Right atrium auricular region (tissue), 2 donors: ENCODE results near the gene SLC6A13. TPM values are rescaled to one million over a fixed set of nuclear protein-coding genes. Genes with fewer than 3 reads are reported as not detected.
"Not testable (repeated sequence)": the region's sequence is repeated elsewhere in the genome, so short reads cannot be mapped to it uniquely, and the experiment has no call there.

ENCODE experiments used
- DNase-seq: peaks from one replicate; pipeline ENCODE4 v3.0.0-alpha.2; 2019; ENCODE audit warnings: low spot score
- H3K27ac ChIP-seq, 2 donors: fragments of 200-600 bp; sonication (generic); 1 replicate in 1 of 2; 2 replicates in 1 of 2; pipeline ENCODE4 v1.5.1; 2016 to 2019
- H3K27me3 ChIP-seq, 2 donors: fragments of 200-600 bp; sonication (generic); one replicate each; pipeline versions ENCODE4 v1.5.1 to v1.6.0; 2017 to 2019
- H3K36me3 ChIP-seq: fragments of 200-600 bp; sonication (generic); one replicate; pipeline ENCODE4 v1.5.1; 2016
- H3K4me1 ChIP-seq, 2 donors: fragments of 200-600 bp; sonication (generic); one replicate each; pipeline versions ENCODE4 v1.5.1 to v1.6.0; 2017 to 2019
- H3K4me3 ChIP-seq, 2 donors: fragments of 200-600 bp; sonication (generic); 1 replicate in 1 of 2; 2 replicates in 1 of 2; pipeline ENCODE4 v1.5.1; 2017 to 2019; ENCODE audit warnings: mild to moderate bottlenecking in 1 of 2, moderate library complexity in 1 of 2
- H3K9me3 ChIP-seq, 2 donors: fragments of 200-600 bp; sonication (generic); one replicate each; pipeline ENCODE4 v1.5.1; 2019
- CTCF ChIP-seq, 2 donors: fragments of 200-600 bp; sonication (generic); IDR thresholded peaks; one replicate each; pipeline ENCODE4 v1.5.1; 2019; ENCODE audit warnings: antibody characterized with exemption in 2 of 2
- total RNA-seq, 2 donors: library from RNA; depleted of rRNA; stranded (reverse); fragments of >200 nt; gene quantifications; one replicate each; pipeline ENCODE4 v1.1.0, GENCODE V29; 2016

SLC6A13 gene
- total RNA-seq, 2 donors from 2014 or later = 2.1 to 2.3 TPM

- Histone ChIP-seq H3K4me1 (no peaks in the 10 kb centered on the region), H3K9me3 (peaks cover 0 to 13% of the 10 kb centered on the region in 2 donors), H3K27ac (no peak overlapping the region), H3K27me3 (no peaks in the 10 kb centered on the region), H3K36me3 (no peaks in the 10 kb centered on the region), H3K4me3 (no peak overlapping the region)
- no peak for TF ChIP-seq CTCF (IDR thresholded peaks at IDR 0.05)
- no peak for DNase-seq
Measured at GRCh38 chr12:236445-236844, 26.2 kb downstream of the SLC6A13 start.

- H3K36me3 ChIP-seq, DNase-seq, H3K27me3 ChIP-seq, H3K27ac ChIP-seq, H3K4me1 ChIP-seq, H3K4me3 ChIP-seq: not testable (repeated sequence)
- H3K9me3 ChIP-seq = peaks cover 0 to 13% of the 10 kb centered on the region in 2 donors
Measured at GRCh38 chr12:235967-236366, 26.7 kb downstream of the SLC6A13 start.

- peaks cover 0 to 13% of the 10 kb centered on the region in 2 donors for H3K9me3 ChIP-seq
- no peak overlapping the region for H3K27ac ChIP-seq
- DNase-seq = no peak
- H3K4me3 ChIP-seq = no peak overlapping the region
- no peak for TF ChIP-seq CTCF (IDR thresholded peaks at IDR 0.05)
- no peaks in the 10 kb centered on the region for H3K4me1 ChIP-seq
- H3K27me3 ChIP-seq = no peaks in the 10 kb centered on the region
- H3K36me3 ChIP-seq = no peaks in the 10 kb centered on the region
Measured at GRCh38 chr12:234891-235415, 27.7 kb downstream of the SLC6A13 start.

DNA sequence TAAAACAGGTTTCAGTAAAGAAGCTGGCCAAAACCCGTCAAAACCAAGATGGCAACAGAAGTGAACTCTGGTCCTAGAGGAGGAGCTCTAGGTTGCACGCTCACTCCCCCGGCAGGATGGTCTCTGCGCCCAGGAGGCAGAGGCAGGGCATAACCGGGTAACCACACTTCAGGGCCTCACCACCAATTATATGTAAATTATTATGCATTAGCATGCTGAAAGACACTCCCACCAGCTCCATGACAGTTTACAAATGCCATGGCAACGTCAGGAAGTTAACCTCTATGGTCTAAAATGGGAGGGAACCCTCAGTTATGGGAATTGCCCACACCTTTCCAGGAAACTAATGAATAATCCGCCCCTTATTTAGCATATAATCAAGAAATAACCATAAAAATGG, 28.6 kb downstream of the SLC6A13 start:
- TF ChIP-seq CTCF (IDR thresholded peaks at IDR 0.05) = no peak
- no peaks in the 10 kb centered on the region for H3K27me3 ChIP-seq
- H3K27ac ChIP-seq = no peak overlapping the region
- no peaks in the 10 kb centered on the region for H3K36me3 ChIP-seq
- H3K4me1 ChIP-seq = no peaks in the 10 kb centered on the region
- DNase-seq = no peak
- H3K4me3 ChIP-seq = no peak overlapping the region
- peaks cover 0 to 13% of the 10 kb centered on the region in 2 donors for H3K9me3 ChIP-seq

DNA sequence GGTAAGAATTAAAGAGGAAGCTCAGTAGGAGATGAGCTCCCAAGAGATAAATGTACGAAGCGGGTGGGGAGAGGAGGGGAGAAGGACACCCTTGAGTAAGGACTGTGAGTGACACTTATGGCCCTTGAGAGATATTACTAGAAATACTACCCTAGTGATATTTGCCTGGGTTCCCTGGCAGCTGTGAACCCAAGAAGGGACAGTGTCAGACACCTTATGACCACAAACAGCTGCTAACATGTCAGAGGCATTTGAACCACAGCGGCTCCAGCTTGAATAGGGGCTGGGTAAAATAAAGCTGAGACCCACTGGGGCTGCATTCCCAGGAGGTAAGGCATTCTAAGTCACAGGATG, 29.0 kb downstream of the SLC6A13 start:
- DNase-seq = no peak
- Histone ChIP-seq H3K4me1 (no peaks in the 10 kb centered on the region), H3K36me3 (no peaks in the 10 kb centered on the region), H3K27ac (no peak overlapping the region), H3K27me3 (no peaks in the 10 kb centered on the region), H3K4me3 (no peak overlapping the region), H3K9me3 (peaks cover 0 to 13% of the 10 kb centered on the region in 2 donors)
- no peak for TF ChIP-seq CTCF (IDR thresholded peaks at IDR 0.05)

GRCh38 chr12:232731-233614, 29.7 kb downstream of the SLC6A13 start:
- Histone ChIP-seq H3K27me3 (no peaks in the 10 kb centered on the region), H3K4me1 (no peaks in the 10 kb centered on the region), H3K9me3 (peaks cover 0 to 13% of the 10 kb centered on the region in 2 donors), H3K27ac (no peak overlapping the region), H3K36me3 (no peaks in the 10 kb centered on the region), H3K4me3 (no peak overlapping the region)
- TF ChIP-seq CTCF (IDR thresholded peaks at IDR 0.05) = no peak
- DNase-seq = no peak
